Liver (tissue), 9 donors: ENCODE measurements around the gene GPHN. TPM values are rescaled to one million over a fixed set of nuclear protein-coding genes. Genes with fewer than 3 reads are reported as not detected.

ENCODE experiments used
- DNase-seq: peaks from one replicate; pipeline ENCODE4 v3.0.0-alpha.2; 2017; ENCODE audit warnings: low spot score
- H3K27ac ChIP-seq, 2 donors: one replicate each; pipeline ENCODE4 v1.7.0; 2013; ENCODE audit warnings: inconsistent platforms in 2 of 2, low read length in 2 of 2, control low read depth in 1 of 2, low read depth in 1 of 2, mild to moderate bottlenecking in 1 of 2
- H3K27me3 ChIP-seq, 4 donors: one replicate each; pipeline versions ENCODE4 v1.6.1 to v1.7.0; 2013; ENCODE audit warnings: low read length in 3 of 4, inconsistent platforms in 1 of 4, mild to moderate bottlenecking in 1 of 4, moderate library complexity in 1 of 4; ENCODE audit not compliant: control insufficient read depth in 4 of 4, insufficient read depth in 4 of 4
- H3K36me3 ChIP-seq, 4 donors: one replicate each; pipeline versions ENCODE4 v1.6.1 to v1.7.0; 2013; ENCODE audit warnings: low read length in 3 of 4, mild to moderate bottlenecking in 3 of 4, low read depth in 1 of 4, moderate library complexity in 1 of 4; ENCODE audit not compliant: control insufficient read depth in 4 of 4, insufficient read depth in 3 of 4
- H3K4me1 ChIP-seq, 4 donors: one replicate each; pipeline versions ENCODE4 v1.6.1 to v1.7.0; 2013; ENCODE audit warnings: low read length in 3 of 4, mild to moderate bottlenecking in 3 of 4, moderate library complexity in 1 of 4; ENCODE audit not compliant: control insufficient read depth in 4 of 4, insufficient read depth in 4 of 4
- H3K4me3 ChIP-seq, 3 donors: one replicate each; pipeline versions ENCODE4 v1.6.1 to v1.7.0; 2013; ENCODE audit warnings: low read length in 3 of 3, control low read depth in 1 of 3, low read depth in 1 of 3, mild to moderate bottlenecking in 1 of 3
- H3K9ac ChIP-seq, 2 donors: one replicate each; pipeline ENCODE4 v1.7.0; 2013; ENCODE audit warnings: low read length in 2 of 2, mild to moderate bottlenecking in 2 of 2, moderate library complexity in 2 of 2, control low read depth in 1 of 2, low read depth in 1 of 2
- H3K9me3 ChIP-seq, 4 donors: one replicate each; pipeline versions ENCODE4 v1.6.1 to v1.7.0; 2013; ENCODE audit warnings: low read length in 3 of 4; ENCODE audit not compliant: control insufficient read depth in 4 of 4
- ATF3 ChIP-seq: IDR thresholded peaks from 2 replicates; pipeline ENCODE4 v1.6.1; 2016; ENCODE audit warnings: antibody characterized with exemption
- CTCF ChIP-seq: fragments of 150-350 bp; IDR thresholded peaks from 2 replicates; pipeline ENCODE4 v1.5.1; 2017; ENCODE audit warnings: improper control_type of control experiment, low read depth, low read length; ENCODE audit not compliant: missing input control
- EGR1 ChIP-seq, 2 donors: IDR thresholded peaks; 2 replicates each; pipeline ENCODE4 v1.6.1; 2016 to 2018; ENCODE audit warnings: antibody characterized with exemption in 2 of 2, low read depth in 2 of 2
- FOXA1 ChIP-seq: IDR thresholded peaks from 2 replicates; pipeline ENCODE4 v1.6.1; 2016; ENCODE audit warnings: antibody characterized with exemption
- FOXA2 ChIP-seq: IDR thresholded peaks from 2 replicates; pipeline ENCODE4 v1.6.1; 2016; ENCODE audit warnings: antibody characterized with exemption
- GABPA ChIP-seq, 2 donors: IDR thresholded peaks in 1 of 2; conservative IDR thresholded peaks in 1 of 2; 2 replicates each; pipeline ENCODE4 v1.6.1; 2016; ENCODE audit warnings: antibody characterized with exemption in 2 of 2, mild to moderate bottlenecking in 1 of 2, moderate library complexity in 1 of 2
- HNF4A ChIP-seq, 2 donors: conservative IDR thresholded peaks; 2 replicates each; pipeline ENCODE4 v1.6.1; 2016; ENCODE audit warnings: antibody characterized with exemption in 2 of 2, mild to moderate bottlenecking in 2 of 2
- HNF4G ChIP-seq: IDR thresholded peaks from 2 replicates; pipeline ENCODE4 v1.6.1; 2016; ENCODE audit warnings: antibody characterized with exemption
- JUND ChIP-seq, 2 donors: IDR thresholded peaks; 2 replicates each; pipeline ENCODE4 v1.6.1; 2016; ENCODE audit warnings: antibody characterized with exemption in 2 of 2
- MAX ChIP-seq: IDR thresholded peaks from 2 replicates; pipeline ENCODE4 v1.6.1; 2016; ENCODE audit warnings: antibody characterized with exemption
- NR2F2 ChIP-seq: IDR thresholded peaks from 2 replicates; pipeline ENCODE4 v1.6.1; 2016; ENCODE audit warnings: antibody characterized with exemption
- RAD21 ChIP-seq, 2 donors: IDR thresholded peaks; 2 replicates each; pipeline ENCODE4 v1.6.1; 2016; ENCODE audit warnings: antibody characterized with exemption in 2 of 2, mild to moderate bottlenecking in 2 of 2
- REST ChIP-seq: IDR thresholded peaks from 2 replicates; pipeline ENCODE4 v1.6.1; 2016; ENCODE audit warnings: antibody characterized with exemption, mild to moderate bottlenecking
- RXRA ChIP-seq, 2 donors: IDR thresholded peaks; 2 replicates each; pipeline ENCODE4 v1.6.1; 2017 to 2018; ENCODE audit warnings: antibody characterized with exemption in 2 of 2, mild to moderate bottlenecking in 1 of 2
- SP1 ChIP-seq: IDR thresholded peaks from 2 replicates; pipeline ENCODE4 v1.6.1; 2018; ENCODE audit warnings: antibody characterized with exemption, mild to moderate bottlenecking
- TAF1 ChIP-seq: conservative IDR thresholded peaks from 2 replicates; pipeline ENCODE4 v1.6.1; 2016; ENCODE audit warnings: antibody characterized with exemption, mild to moderate bottlenecking
- YY1 ChIP-seq: IDR thresholded peaks from 2 replicates; pipeline ENCODE4 v1.6.1; 2016; ENCODE audit warnings: antibody characterized with exemption, mild to moderate bottlenecking
- ZBTB33 ChIP-seq: IDR thresholded peaks from 2 replicates; pipeline ENCODE4 v1.6.1; 2016; ENCODE audit warnings: antibody characterized with exemption
- WGBS: extraction: QIAGEN DNeasy Blood & Tissue Kit; methylation state at CpG from one replicate; pipeline ENCODE4 v1.1.7; 2013; 5-methylcytosine and 5-hydroxymethylcytosine counted together
- polyA plus RNA-seq, 2 donors: library from polyadenylated mRNA; stranded (reverse) in 1 of 2; unstranded in 1 of 2; fragments of 200-250 nt in 1 of 2; fragments of >200 nt in 1 of 2; fragmentation: Nextera tagmentation in 1 of 2; extraction: Ambion mirVana in 1 of 2; gene quantifications; one replicate each; pipeline versions ENCODE4 v1.2.1 to v1.2.3, GENCODE V29; 2013 to 2015
- total RNA-seq, 2 donors: library from RNA; depleted of rRNA; stranded (reverse); fragments of >200 nt; gene quantifications; one replicate each; pipeline ENCODE4 v1.2.3, GENCODE V29; 2014
- donor health status: healthy.
- donor health status: healthy.
- donor health status: healthy.
- donor health status: healthy.
- donor health status: healthy.

The GPHN gene
- total and polyA plus RNA-seq, 4 donors = 18.4 to 76.4 (median 47.4) TPM

GRCh38 chr14:66508547-66508845, 549 bp downstream of the GPHN start:
- Histone ChIP-seq H3K27me3 (no peaks in the 10 kb centered on the region), H3K36me3 (no peaks in the 10 kb centered on the region), H3K27ac (peak overlapping the region; percentile 95 to 96), H3K4me1 (peaks cover 0 to 32% (median 10%) of the 10 kb centered on the region in 4 donors), H3K4me3 (peak overlapping the region; percentile 90 to 99 (median 99)), H3K9me3 (no peaks in the 10 kb centered on the region), H3K9ac (peak overlapping the region; percentile 75 to 88)
- TF ChIP-seq JUND (IDR thresholded peaks at IDR 0.05) = no peak
- TF ChIP-seq RAD21 (IDR thresholded peaks at IDR 0.05) = no peak
- TF ChIP-seq MAX = no peak
- no peak for TF ChIP-seq NR2F2
- no peak for TF ChIP-seq RXRA (IDR thresholded peaks at IDR 0.05)
- no peak for TF ChIP-seq FOXA2
- no peak for TF ChIP-seq FOXA1
- TF ChIP-seq REST = no peak
- TF ChIP-seq ZBTB33 = no peak
- TF ChIP-seq HNF4G = no peak
- no peak for TF ChIP-seq YY1
- TF ChIP-seq TAF1 = no peak
- no peak for TF ChIP-seq ATF3
- TF ChIP-seq SP1 = no peak
- no peak for TF ChIP-seq HNF4A (conservative IDR thresholded peaks at IDR 0.05)
- no peak for TF ChIP-seq EGR1 (IDR thresholded peaks at IDR 0.05; ENCODE audit: low read depth in 2 of 2)
- no peak for TF ChIP-seq CTCF
- no peak for TF ChIP-seq GABPA (IDR thresholded peaks at IDR 0.05 in 1 of 2, conservative IDR thresholded peaks at IDR 0.05 in 1 of 2)
- DNase-seq = peak; percentile 35
- WGBS = under 1% methylated on average over 19 of the region's 19 CpGs
